CD4-positive, alpha-beta T cell treated with Interleukin-1 beta for 1 hour (primary cell): ENCODE data around the gene CDK19.
A peak's percentile ranks its signal among the peaks of the same experiment; 100 is the strongest.
"Not testable (repeated sequence)": the region's sequence is repeated elsewhere in the genome, so short reads cannot be mapped to it uniquely, and the experiment has no call there.

Experiments used
- DNase-seq, 2 donors: peaks; one replicate each; pipeline ENCODE4 v3.0.0-alpha.2; 2020 to 2022

CDK19 gene

DNA sequence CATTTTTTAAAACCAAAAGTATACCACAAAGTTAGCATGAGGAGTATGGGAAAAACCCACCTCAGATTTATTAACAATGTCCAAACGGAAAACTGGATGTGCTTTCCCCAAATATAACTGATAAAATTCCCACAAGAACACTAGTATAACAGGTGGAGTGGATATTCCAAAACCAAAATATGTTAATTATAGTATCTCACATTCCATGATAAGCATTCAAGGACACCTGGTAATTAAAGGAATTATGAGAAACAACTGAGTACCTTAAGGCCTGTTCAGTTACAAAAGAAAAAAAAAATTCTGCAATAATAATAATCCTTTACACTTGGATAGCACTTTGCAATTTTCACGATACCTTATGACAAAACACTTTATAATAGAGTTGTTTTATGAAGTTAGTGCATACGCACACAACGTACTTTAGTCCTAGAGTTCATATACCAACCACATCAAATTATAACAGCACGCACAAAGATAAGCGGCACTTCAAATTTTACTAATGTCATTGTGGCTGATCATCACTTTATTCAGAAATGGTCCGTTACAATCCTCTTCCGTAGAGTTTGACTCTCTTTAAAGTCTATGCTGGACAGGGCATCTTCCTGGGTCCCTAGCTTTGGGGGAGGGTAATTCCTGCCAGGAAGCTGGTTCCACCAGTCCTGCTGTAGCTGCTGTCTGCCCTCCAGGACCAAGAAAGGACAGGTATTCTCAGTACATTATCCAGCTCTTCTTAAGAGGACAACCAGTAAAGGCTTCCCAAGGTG, 1.7 kb downstream of the CDK19 start:
- DNase-seq: peak in 1 of 2 donors; percentile 5

DNA sequence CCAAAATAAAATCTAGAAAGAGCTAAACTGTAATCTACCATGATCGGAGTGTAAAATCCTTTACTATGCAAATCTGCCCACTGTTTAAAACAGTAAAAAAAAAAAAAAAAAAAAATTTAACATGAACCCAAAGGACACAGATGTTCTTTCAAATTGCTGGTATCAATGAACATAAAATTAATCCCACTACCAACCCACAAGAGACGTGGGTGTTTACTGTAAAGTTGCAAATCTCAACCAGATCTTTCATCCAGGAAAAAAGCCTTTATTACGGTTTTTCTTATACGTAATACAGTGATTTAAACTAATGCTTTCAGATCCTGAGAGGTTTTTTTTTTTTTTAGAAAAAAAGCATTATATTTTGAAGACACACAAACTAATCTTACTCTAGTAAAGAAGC, 2.5 kb downstream of the CDK19 start:
- DNase-seq: no peak

- no peak for DNase-seq
Measured at GRCh38 chr6:110810896-110811586, 4.2 kb downstream of the CDK19 start.

GRCh38 chr6:110809792-110810191, 5.5 kb downstream of the CDK19 start:
- DNase-seq: no peak

GRCh38 chr6:110802175-110802574, 13.1 kb downstream of the CDK19 start:
- not testable (repeated sequence) for DNase-seq

DNA sequence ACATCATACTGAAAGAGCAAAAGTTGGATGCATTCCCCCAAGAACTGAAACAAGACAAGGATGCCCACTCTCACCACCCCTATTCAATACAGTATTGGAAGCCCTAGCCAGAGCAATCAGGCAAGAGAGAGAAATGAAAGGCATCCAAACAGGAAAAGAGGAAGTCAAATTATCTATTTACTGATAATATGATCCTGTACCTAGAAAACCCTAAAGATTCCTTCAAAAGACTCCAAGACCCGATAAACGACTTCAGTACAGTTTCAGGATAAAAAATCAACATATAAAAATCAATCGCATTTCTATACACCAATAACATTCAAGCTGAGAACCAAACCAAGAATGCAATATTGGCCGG, 14.5 kb downstream of the CDK19 start:
- DNase-seq: no peak

DNA sequence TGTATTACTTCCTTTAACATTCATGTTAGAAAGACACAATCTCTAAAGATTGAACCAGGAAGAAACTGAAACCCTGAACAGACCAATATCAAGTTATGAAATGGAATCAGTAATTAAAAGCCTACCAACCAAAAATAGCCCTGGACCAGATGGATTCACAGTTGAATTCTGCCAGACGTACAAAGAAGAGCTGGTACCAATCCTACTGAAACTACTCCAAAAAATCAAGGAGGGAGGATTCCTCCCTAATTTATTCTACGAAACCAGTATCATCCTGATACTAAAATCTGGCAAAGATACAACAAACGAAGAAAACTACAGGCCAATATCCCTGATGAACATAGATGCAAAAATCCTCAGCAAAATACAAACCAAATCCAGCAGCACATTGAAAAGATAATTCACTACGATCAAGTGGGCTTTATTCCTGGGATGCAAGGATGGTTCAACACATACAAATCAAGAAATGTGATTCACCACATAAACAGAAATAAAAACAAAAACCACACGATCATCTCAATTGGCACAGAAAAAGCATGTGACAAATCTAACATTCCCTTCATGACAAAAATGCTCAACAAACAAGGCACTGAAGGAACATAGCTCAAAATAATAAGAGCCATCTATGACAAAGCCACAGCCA, 15.0 kb downstream of the CDK19 start:
- DNase-seq: no peak

DNA sequence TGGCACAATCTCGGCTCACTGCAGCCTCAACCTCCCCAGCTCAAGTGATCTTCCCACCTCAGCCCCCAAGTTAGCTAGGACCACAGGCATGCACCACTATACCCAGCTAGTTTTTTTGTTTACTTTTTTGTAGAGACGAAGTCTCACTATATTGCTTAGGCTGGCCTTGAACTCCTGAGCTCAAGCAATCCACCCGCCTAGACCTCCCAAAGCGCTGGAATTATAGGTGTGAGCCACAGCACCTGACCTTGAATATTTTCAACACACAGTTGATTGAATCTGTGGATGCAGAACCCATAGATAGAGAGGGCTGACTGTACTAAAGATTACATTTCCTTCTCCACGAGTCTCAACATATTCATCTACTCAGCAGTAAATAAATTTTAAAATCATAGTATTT, 15.6 kb downstream of the CDK19 start:
- no peak for DNase-seq

DNA sequence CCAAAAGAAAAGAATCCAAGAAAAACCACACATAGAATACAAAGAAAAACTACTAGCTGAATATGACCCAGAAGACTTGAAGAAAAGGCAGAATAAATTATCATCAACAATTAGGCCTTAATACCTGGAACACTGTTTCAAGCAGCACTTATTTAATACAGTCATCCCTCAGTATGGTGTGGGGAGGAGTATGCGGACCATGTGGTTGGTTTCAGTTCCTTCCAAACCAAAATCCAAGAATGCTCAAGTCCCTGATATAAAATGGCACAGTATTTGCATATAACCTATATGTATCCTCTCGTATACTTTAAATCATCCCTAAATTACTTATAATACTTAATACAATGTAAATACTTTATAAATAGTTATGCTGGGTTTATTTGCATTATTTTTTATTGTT, 16.1 kb downstream of the CDK19 start:
- DNase-seq: no peak

DNA sequence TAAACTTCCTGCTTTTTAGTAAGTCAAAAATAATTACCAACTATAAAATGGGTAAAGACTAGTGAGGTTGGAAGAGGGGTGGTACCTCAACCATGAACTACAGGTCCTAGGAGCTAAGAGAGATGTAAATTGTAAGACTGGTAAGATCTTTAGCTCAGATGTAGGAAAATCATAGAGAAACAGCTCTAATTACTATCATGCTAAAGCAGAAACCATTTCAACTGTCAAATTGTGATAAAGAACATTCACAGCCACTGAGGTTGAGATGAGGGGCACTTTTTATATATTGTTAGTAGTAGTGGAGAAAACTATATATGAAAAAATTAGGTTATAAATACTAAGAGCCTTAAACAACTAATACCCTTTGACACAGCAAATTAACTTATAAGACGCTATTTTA, 20.0 kb downstream of the CDK19 start:
- DNase-seq: no peak

- DNase-seq: no peak
Measured at GRCh38 chr6:110786696-110787095, 28.6 kb downstream of the CDK19 start.

- DNase-seq: no peak
Measured at GRCh38 chr6:110786271-110786670, 29.0 kb downstream of the CDK19 start.

GRCh38 chr6:110784610-110784979, 30.7 kb downstream of the CDK19 start:
- no peak for DNase-seq

- DNase-seq: no peak
Measured at GRCh38 chr6:110781522-110782214, 33.6 kb downstream of the CDK19 start.

- no peak for DNase-seq
Measured at GRCh38 chr6:110778333-110778732, 36.9 kb downstream of the CDK19 start.

DNA sequence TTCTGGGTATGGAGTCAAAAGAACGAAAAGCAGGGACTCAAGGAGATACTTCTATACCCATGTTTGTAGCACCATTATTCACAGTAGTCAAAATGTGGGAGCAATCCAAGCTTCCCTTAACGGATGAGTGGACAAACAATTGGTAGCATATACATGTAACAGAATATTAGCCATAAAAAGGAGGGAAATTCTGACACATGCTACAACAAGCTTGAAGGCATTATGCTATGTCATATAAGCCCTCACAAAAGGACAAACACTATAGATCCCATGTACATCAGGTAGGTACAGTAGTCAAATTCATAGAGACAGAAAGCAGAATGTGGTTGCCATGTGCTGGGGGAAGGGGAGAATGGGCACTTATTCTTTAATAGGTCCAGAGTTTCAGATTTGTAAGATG, 37.6 kb downstream of the CDK19 start:
- no peak for DNase-seq

- DNase-seq: no peak
Measured at GRCh38 chr6:110776413-110776812, 38.9 kb downstream of the CDK19 start.

- no peak for DNase-seq
Measured at GRCh38 chr6:110769923-110770322, 45.3 kb downstream of the CDK19 start.

GRCh38 chr6:110768057-110768456, 47.2 kb downstream of the CDK19 start:
- no peak for DNase-seq

DNA sequence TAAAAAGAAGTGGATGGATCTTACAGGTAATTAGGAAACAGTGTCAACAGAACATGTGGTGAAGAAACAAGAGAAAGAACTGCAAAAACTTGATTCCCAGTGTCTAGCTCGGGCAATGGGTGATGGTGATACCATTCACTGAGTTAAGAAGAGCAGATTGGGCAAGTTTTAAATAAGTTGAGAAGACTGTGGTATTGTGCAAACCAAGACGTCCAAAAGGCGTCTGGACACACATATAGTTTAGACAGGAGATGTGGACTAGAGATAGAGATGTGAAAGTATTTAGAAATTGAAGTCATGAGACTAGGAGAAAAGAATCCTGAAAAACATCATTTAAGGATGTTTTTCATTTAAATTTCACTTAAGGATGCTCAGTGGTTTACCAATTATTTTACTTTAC, 53.9 kb downstream of the CDK19 start:
- no peak for DNase-seq

DNA sequence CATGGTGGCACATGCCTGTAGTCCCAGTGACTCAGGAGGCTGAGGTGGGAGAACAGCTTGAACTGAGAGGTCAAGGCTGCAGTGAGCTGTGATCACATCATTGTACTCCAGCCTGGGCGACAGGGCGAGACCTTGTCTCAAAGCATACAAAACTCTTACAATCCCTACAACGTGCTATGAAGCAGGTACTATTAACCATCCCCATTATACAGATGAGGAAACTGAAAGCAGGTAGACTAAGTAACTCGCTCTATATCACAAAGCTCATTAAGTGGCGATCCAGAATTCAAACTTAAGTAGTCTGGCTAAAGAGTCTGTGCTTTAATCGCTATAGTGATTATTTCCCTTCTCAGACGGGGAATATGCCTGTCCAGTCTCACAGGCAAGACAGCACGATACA, 54.7 kb downstream of the CDK19 start:
- DNase-seq: no peak

GRCh38 chr6:110760098-110760497, 55.2 kb downstream of the CDK19 start:
- not testable (repeated sequence) for DNase-seq

DNA sequence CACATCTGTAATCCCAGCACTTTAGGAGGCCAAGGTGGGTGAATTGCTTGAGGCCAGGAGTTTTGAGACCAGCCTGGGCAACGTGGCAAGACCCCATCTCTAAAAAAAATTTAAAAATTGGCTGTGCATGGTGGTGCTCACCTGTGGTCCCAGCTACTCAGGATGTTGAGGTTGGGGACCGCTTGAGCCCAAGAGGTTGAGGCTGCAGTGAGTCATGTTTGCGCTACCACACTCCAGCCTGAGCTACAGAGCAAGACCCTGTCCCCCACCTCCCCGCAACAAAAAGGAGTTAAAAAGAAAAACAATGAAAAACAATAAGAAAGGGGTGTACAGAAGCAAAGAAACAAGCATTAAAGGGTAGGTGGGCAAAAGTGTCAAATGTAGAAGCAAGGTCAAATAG, 57.3 kb downstream of the CDK19 start:
- DNase-seq: no peak

DNA sequence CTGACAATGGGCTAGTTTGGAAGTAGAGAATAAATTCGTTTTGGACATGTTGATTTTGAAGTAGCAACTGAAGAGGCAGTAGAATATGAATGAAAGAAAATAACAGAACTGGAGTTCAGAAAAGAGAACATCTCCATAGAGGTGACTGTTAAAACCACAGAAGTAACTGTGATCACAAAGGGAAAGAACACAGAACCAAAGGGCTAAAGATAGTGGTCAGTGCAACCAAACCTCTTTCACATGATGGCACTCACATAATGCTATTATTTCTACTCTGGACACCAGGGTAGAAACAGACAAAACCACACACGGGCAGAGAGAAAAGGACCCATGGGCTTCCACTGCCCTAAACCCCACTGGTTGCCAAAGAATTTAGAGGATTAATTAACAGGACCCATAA, 58.5 kb downstream of the CDK19 start:
- DNase-seq: no peak
